ENCODE results near the gene VPS8. TPM values are rescaled to one million over a fixed set of nuclear protein-coding genes. Genes with fewer than 3 reads are reported as not detected.

Gene VPS8
- total and polyA plus RNA-seq, 4 donors = 4.2 to 34.9 (median 22.9) TPM

- Histone ChIP-seq H3K36me3 (ENCODE audit: control insufficient read depth in 4 of 4, insufficient read depth in 3 of 4, low read depth in 1 of 4, low read length in 3 of 4) (no peaks in the 10 kb centered on the region), H3K4me1 (ENCODE audit: control insufficient read depth in 4 of 4, insufficient read depth in 4 of 4, low read length in 3 of 4) (peaks cover 0 to 5% (median 0%) of the 10 kb centered on the region in 4 donors), H3K9ac (ENCODE audit: low read depth in 1 of 2, low read length in 2 of 2) (no peak overlapping the region), H3K4me3 (ENCODE audit: low read depth in 1 of 3, low read length in 3 of 3) (no peak overlapping the region), H3K9me3 (ENCODE audit: control insufficient read depth in 4 of 4, low read length in 3 of 4) (no peaks in the 10 kb centered on the region), H3K27ac (ENCODE audit: low read depth in 1 of 2, low read length in 2 of 2) (no peak overlapping the region), H3K27me3 (ENCODE audit: control insufficient read depth in 4 of 4, insufficient read depth in 4 of 4, low read length in 3 of 4) (peaks cover 0 to 2% (median 0%) of the 10 kb centered on the region in 4 donors)
- DNase-seq (ENCODE audit: low spot score) = no peak
- TF ChIP-seq JUND (IDR thresholded peaks at IDR 0.05) = no peak
- no peak for TF ChIP-seq GABPA (IDR thresholded peaks at IDR 0.05 in 1 of 2, conservative IDR thresholded peaks at IDR 0.05 in 1 of 2)
- no peak for TF ChIP-seq ATF3 (IDR thresholded peaks at IDR 0.05)
- no peak for TF ChIP-seq EGR1 (IDR thresholded peaks at IDR 0.05; ENCODE audit: low read depth in 2 of 2)
- TF ChIP-seq RXRA (IDR thresholded peaks at IDR 0.05) = no peak
- TF ChIP-seq FOXA1 (IDR thresholded peaks at IDR 0.05) = no peak
- TF ChIP-seq NR2F2 (IDR thresholded peaks at IDR 0.05) = no peak
- no peak for TF ChIP-seq HNF4A (conservative IDR thresholded peaks at IDR 0.05)
- TF ChIP-seq REST (IDR thresholded peaks at IDR 0.05) = no peak
- TF ChIP-seq RAD21 (IDR thresholded peaks at IDR 0.05) = no peak
- TF ChIP-seq, protein P1, sequence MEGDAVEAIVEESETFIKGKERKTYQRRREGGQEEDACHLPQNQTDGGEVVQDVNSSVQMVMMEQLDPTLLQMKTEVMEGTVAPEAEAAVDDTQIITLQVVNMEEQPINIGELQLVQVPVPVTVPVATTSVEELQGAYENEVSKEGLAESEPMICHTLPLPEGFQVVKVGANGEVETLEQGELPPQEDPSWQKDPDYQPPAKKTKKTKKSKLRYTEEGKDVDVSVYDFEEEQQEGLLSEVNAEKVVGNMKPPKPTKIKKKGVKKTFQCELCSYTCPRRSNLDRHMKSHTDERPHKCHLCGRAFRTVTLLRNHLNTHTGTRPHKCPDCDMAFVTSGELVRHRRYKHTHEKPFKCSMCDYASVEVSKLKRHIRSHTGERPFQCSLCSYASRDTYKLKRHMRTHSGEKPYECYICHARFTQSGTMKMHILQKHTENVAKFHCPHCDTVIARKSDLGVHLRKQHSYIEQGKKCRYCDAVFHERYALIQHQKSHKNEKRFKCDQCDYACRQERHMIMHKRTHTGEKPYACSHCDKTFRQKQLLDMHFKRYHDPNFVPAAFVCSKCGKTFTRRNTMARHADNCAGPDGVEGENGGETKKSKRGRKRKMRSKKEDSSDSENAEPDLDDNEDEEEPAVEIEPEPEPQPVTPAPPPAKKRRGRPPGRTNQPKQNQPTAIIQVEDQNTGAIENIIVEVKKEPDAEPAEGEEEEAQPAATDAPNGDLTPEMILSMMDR (IDR thresholded peaks at IDR 0.05; ENCODE audit: low read depth, low read length, missing input control) = no peak
- no peak for TF ChIP-seq MAX (IDR thresholded peaks at IDR 0.05)
- 74% methylated on average over 10 of the region's 10 CpGs for WGBS
Observed at GRCh38 chr3:184765047-184765729, 46.8 kb upstream of the VPS8 start.

GRCh38 chr3:184765730-184766074 is 46.3 kb upstream of the VPS8 start:
- Histone ChIP-seq H3K4me1 (ENCODE audit: control insufficient read depth in 4 of 4, insufficient read depth in 4 of 4, low read length in 3 of 4) (peaks cover 0 to 3% (median 0%) of the 10 kb centered on the region in 4 donors), H3K4me3 (ENCODE audit: low read depth in 1 of 3, low read length in 3 of 3) (no peak overlapping the region), H3K9ac (ENCODE audit: low read depth in 1 of 2, low read length in 2 of 2) (no peak overlapping the region), H3K27me3 (ENCODE audit: control insufficient read depth in 4 of 4, insufficient read depth in 4 of 4, low read length in 3 of 4) (peaks cover 0 to 2% (median 0%) of the 10 kb centered on the region in 4 donors), H3K27ac (ENCODE audit: low read depth in 1 of 2, low read length in 2 of 2) (no peak overlapping the region), H3K9me3 (ENCODE audit: control insufficient read depth in 4 of 4, low read length in 3 of 4) (no peaks in the 10 kb centered on the region), H3K36me3 (ENCODE audit: control insufficient read depth in 4 of 4, insufficient read depth in 3 of 4, low read depth in 1 of 4, low read length in 3 of 4) (no peaks in the 10 kb centered on the region)
- no peak for DNase-seq (ENCODE audit: low spot score)
- TF ChIP-seq FOXA2 (IDR thresholded peaks at IDR 0.05) (no peak), RXRA (IDR thresholded peaks at IDR 0.05) (no peak)
- 71% methylated on average over 7 of the region's 7 CpGs for WGBS

All from liver (tissue), 9 donors.